GM19452 (cell line): ENCODE data around the gene TACC2.
"Not testable (repeated sequence)": the region's sequence is repeated elsewhere in the genome, so short reads cannot be mapped to it uniquely, and the experiment has no call there.

Source experiments
- ATAC-seq: cut with Tn5 transposase; IDR thresholded peaks from one replicate; pipeline ENCODE4 v1.9.1; 2021; ENCODE audit not compliant: unreplicated experiment

The TACC2 gene

GRCh38 chr10:121988361-121989324, at the start of gene TACC2:
Gene TACC2, plus strand, starts transcription at chr10:121989163. Its CDS starts 32,819 bp downstream, at chr10:122021982.
- no peak for ATAC-seq

- ATAC-seq = no peak
Measured at GRCh38 chr10:121941532-121941931, 47.4 kb upstream of the TACC2 start.

DNA sequence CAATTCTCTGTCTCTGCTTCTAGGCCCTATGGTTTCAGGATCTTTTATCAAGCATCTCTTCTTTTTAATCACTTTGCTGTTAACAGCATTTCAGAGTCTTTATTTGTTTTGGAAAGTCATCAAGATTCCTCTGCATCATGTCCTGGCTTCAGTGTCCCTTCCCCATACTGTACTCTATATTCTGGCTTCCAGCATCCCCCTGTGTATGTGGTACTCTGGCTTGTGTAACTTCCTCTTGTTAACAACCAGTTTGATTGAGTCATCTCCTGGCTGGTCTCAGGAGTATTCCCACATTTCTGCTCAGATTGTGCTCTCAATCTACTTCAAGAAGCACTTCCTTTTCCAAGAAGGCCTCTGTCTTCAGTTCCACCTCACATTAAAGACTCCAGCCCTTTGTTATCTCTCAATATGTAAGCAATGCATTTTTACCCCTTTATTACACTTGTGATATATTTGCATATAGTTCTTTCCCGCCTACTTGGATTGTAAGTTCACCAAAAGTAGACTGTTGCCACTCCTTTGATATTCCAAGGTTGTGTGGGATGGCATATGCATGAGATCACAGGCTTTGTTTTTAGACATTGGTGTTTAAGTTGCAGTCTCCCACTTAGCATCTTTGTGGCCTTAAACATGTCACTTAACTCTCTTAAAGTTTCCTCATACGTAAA, 46.1 kb upstream of the TACC2 start:
- ATAC-seq = no peak

- no peak for ATAC-seq
Measured at GRCh38 chr10:121947343-121948330, 41.3 kb upstream of the TACC2 start.

- no peak for ATAC-seq
Measured at GRCh38 chr10:121949049-121949448, 39.9 kb upstream of the TACC2 start.

DNA sequence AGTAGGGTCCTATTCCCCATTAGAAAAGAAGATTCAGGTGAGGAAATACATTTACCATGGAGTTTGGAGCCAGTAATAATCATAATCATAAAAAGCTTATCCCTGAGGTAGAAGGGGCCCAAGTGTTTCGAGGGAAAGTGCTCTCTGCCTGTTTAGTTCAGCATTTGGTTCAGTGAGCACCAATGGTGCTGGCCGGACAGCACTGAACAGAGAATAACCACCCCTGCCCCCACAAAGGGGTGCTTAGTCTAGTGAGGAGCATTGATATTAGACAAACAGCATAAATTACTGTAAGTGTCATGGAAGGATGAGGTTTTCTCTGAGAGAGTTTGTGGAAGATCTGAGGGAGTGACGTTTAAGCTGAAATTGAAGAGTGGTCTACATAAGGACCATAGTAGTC, 39.5 kb upstream of the TACC2 start:
- no peak for ATAC-seq

DNA sequence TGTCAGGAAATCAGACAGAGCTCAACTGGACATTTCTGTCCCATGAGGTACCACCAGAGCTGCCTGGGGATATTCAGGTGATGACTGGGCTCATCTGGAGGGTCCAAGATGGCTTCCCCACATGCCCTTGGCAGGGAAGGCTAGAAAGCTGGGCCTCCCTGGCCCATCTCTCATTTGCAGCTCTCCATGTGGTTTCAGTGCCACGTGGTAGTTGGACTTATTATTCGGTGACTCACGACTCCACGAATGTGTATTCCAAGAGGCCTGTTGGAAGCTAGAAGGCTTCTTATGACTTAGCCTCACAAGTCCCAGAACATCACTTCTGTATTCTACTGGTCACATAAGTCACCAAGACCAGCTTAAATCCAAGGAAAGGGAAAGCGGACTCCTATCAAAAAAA, 36.7 kb upstream of the TACC2 start:
- ATAC-seq = no peak

DNA sequence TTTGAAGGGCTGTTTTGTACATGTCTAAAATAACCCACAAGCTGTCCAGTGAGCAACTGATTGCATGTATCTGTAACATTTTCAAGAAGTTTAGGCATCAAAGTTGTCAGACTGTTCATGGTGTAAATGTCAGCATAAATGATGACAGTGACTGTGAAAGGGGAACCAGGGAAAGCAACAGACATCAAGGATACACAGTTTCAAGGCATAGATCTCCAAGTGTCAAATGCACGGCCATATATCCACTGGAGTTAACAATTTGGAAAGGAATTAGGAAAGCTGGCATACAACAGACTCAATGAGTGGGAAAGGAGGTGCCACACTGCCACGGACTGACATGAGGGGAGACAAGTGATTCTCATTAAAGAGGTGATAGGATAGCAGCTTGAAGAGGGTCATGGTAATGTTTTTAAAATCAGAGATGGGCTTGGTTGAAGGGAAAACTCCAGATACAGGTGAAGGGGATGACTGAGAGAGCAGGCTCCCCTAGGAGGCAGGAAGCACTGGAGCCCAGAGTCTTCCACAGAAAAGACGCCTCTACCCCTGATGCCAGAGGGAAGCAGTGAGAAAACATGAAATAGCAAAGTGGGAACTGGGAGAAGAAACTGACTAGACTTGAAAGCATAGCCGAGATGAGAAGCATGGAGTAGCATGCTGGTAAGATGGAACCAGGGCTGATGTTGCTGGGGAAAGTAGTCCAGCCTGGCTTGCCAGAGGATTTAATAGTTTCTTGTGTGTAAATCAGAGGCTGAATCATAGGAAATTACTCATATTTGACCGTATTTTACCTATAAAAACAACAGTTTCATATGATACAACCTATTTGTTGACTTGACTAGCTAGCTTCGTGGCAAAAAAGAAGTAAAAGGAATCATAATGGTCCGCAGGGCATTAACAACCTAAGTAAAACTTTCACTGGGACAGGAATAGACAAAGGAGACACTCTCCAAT, 32.6 kb upstream of the TACC2 start:
- no peak for ATAC-seq

DNA sequence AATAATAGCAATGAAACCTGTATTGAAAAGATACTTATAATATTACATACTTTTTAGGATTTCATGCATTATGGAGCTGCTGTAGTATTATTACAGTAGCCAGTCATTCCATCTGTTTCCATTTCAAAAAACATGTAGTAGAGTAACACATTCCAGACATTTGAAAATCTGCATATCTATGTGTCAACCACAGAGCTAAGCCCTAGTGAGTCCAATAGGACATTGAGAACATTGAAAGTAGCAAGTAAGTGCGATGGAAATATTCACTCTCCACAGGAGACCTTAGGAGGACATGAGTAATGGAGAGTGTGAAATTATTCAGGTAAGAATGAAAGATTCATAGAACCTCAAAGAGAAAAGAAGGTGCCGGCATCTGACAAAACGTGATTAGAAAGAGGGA, 29.3 kb upstream of the TACC2 start:
- no peak for ATAC-seq

DNA sequence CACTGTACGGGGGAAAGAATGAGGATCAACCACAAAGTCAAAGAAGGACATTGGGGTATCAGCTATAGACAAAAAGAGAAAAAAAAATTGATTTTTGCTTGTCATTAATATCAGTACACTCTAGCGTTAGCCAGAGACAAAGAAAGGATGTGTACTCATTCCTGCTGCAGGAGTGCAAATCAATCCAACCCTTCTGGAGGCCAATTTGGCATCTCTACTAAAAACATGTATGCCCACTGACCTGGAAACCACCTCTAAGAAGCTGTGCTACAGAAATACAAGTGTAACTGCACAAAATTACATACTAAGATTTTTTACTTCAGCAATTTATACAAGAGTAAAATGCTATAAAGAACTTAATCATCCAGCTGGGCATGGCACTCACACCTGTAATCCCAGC, 27.5 kb upstream of the TACC2 start:
- no peak for ATAC-seq

GRCh38 chr10:121965996-121966395, 23.0 kb upstream of the TACC2 start:
- no peak for ATAC-seq

GRCh38 chr10:121969086-121969485, 19.9 kb upstream of the TACC2 start:
- not testable (repeated sequence) for ATAC-seq

DNA sequence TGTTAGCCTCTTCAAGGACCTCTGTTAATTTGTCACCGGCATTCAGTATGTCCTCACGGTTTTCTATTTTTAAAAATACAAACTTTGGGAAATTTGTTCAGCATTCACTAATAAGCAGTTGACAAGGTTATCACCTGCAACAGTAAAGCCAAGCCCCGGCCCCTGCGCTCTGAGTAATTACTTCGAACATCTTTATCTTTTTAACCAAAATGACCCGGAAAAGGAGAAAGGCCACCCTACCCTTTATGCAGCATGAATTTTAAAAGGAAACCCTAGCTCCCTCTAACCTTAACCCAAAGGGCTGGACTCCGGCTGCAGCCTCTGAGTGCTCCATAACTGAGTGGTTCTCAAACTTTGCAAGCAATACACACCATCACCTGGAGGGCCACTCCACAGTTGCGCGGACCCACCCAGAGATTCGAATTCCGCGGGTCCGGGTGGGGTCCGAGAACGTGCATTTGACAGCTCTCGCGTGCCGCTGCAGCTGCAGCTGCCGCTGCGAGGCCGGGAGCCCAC, 14.9 kb upstream of the TACC2 start:
- peak; percentile 34 for ATAC-seq

DNA sequence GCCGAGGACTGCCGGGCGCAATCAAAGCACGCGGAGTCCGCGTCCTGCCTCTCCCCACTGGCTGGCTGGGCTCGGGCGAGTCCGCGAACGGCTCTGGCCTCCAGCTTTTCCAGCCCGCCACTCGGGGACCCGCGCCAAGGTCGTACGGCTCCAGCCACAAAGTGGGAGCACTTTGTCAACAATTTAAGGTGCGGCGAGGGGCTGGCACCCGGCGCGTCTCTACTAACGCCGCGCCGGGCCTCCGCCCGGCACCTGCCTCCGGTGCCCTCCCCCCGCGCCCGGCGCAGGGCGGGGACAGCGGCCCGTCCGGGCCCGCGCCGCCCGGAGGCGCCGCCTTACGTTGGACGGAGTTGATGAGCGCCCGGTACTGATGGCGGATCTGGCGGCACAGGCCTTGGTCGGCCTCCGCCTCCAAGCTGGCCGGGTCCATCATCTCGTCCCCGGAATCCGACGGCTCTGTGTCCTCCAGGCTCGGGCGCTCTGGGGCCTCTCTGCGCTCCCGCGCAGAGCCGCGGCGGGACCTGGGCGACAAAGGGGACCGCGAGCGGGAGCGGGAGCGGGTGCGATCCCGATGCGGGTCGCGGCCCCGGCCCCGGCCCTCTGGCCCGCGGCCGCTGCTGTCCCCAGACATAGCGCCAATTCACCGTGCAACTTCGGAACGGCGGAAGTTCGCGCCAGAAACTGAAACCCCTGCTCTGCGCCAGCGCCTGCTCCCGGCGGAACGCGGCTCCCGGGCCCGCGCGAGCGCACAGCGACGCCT, 14.2 kb upstream of the TACC2 start, which contains the start of gene NSMCE4A:
NSMCE4A (minus strand) TSS at position 683 of the 760 bp plus-strand sequence; CDS start at position 631, 52 bp downstream.
- peak; percentile 78 for ATAC-seq

- peak; percentile 8 for ATAC-seq
Measured at GRCh38 chr10:121975295-121976086, 13.5 kb upstream of the TACC2 start.

DNA sequence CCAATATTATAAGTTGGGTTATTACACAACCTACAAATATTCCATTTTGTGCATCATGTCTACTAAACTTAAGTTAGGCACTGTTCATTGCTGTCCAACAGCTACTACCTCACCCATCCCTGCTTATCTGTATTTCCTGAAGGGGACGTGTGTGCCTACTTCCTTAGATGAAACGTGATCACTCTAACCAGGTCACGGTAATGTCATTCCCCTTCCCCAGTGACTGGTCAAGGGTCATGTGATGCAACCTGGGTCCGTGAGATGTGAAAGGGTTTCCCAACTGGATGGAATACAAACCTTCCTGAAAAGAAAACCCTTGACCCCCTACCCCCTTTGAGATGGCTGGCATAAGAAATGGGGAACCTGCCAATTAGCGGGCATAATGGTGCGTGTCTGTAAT, 12.4 kb upstream of the TACC2 start:
- ATAC-seq = no peak

DNA sequence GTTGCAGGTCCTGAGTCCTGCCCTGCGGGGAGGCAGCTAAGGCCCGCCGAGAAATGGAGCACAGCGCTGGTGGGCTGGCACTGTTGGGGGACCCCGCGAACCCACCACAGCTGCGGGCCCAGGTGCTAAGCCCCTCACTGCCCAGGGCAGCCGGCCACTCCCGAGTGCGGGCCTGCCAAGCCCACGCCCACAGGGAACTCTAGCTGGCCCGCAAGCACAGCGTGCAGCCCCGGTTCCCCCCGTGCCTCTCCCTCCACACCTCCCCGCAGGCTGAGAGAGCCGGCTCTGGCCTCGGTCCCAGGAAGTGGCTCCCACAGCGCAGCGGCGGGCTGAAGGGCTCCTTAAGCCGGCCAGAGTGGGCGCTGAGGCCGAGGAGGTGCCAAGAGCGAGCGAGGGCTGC, 10.5 kb upstream of the TACC2 start:
- no peak for ATAC-seq

DNA sequence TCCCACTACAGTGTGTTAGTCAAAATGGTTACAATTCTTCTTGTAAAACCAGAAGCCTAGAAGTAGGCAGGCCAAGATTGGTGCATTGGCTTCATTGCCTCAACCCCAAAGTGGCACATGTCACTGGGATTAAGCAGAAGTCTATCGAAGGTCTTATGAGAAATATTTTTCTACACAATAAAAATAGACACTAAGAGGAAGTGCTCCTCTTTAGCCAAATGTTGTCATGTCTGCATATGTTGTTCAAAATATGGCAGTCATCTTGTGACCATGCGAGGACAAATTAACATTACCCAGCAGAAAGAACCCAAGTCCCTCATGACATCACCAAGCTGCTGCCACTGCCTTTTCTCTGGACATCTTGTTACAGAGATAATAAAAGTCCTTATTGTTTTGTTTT, 7.6 kb upstream of the TACC2 start:
- ATAC-seq = no peak
